Dermis blood vessel endothelial cell (primary cell): ENCODE measurements around the gene SHC2. TPM values are rescaled to one million over a fixed set of nuclear protein-coding genes. Genes with fewer than 3 reads are reported as not detected.
"Not testable (repeated sequence)": the region's sequence is repeated elsewhere in the genome, so short reads cannot be mapped to it uniquely, and the experiment has no call there.

Source experiments
- DNase-seq: peaks from one replicate; pipeline ENCODE4 v3.0.0; 2010
- total RNA-seq: library from RNA; depleted of rRNA; stranded (reverse); fragments of >200 nt; gene quantifications from 2 replicates; pipeline ENCODE4 v1.2.3, GENCODE V29; 2014

The SHC2 gene
- total RNA-seq, 1 donor from 2014 or later, result 8.3 TPM

DNA sequence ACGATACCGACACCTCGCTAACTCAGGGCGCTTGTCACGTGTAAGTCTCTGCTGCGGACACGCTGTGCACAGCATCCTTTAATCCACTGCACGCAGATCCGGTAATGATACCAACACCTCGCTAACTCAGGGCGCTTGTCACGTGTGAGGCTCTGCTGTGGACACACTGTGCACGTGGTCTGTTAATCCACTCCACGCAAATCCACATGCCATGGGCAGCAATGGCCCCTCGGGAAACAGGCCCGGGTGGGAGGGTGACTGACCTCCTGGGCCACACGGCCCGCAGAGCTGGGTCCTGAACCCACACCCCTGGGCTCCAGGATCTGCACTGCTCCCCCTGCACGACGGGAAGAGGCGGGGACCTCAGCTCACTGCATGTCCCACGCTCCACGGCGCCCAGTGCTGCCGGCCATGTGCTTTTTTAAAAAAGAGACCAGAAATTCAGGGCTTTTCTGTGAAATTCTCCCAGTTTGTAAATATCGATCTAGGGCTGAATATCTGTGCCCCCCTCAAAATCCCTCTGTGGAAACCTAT is 16.1 kb downstream of the SHC2 start:
- no peak for DNase-seq

DNA sequence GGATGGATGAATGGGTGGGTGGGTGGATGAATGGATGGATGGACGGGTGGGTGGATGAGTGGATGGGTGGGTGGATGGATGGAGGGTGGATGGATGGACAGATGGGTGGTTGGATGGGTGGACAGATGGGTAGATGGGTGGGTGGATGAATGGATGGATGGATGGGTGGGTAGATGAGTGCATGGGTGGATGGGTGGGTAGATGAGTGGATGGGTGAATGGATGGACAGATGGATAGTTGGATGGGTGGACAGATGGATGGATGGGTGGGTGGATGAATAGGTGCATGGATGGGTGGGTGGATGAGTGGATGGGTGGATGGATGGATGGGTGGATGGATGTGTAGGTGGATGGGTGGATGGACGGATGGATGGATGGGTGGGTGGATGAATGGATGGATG is 17.8 kb downstream of the SHC2 start:
- no peak for DNase-seq

DNA sequence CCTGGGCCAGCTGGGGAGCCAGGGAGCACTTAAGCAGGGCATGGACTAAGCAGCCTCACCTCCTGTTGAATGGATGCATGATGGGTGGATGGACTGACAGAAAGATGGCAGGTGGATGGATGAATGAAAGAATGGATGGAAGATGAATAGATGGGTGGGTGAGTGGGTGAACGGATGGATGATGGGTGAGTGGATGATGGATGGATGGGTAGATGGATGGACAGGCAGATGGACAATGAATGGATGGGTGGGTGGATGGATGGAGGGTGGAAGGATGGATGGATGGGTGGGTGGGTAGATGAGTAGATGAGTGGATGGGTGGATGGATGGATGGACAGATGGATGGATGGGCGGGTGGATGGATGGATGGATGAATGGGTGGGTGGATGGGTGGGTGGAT is 18.7 kb downstream of the SHC2 start:
- no peak for DNase-seq

DNA sequence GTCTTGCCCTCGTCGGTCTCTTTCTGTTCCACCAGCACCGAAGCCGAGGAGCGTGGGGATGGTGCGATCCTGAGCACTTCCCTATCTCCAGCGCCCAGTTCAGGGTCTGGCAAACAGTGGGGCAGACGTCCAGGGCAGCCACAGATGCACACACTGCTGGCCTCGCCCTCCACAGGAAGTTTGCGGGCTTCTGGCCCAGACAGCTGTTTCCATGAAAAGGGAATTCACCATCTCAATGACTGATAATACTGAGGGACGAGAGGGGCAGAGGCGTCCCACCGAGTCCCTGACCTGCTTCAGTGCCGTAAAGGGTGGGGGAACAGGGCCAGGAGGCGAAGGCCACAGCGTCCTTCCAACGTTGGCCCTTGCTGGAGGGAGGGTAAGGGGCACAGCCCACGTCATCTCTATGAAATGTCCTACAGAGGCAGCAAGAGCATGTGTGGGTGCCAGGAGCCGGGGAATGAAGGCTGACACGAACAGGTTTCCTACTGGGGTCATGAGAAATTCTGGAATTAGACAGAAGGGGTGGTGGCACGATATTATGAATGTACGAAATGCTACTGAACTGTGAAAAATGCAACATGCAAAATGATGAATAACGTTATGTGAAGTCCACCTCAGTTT is 19.5 kb downstream of the SHC2 start:
- peak; percentile 30 for DNase-seq

DNA sequence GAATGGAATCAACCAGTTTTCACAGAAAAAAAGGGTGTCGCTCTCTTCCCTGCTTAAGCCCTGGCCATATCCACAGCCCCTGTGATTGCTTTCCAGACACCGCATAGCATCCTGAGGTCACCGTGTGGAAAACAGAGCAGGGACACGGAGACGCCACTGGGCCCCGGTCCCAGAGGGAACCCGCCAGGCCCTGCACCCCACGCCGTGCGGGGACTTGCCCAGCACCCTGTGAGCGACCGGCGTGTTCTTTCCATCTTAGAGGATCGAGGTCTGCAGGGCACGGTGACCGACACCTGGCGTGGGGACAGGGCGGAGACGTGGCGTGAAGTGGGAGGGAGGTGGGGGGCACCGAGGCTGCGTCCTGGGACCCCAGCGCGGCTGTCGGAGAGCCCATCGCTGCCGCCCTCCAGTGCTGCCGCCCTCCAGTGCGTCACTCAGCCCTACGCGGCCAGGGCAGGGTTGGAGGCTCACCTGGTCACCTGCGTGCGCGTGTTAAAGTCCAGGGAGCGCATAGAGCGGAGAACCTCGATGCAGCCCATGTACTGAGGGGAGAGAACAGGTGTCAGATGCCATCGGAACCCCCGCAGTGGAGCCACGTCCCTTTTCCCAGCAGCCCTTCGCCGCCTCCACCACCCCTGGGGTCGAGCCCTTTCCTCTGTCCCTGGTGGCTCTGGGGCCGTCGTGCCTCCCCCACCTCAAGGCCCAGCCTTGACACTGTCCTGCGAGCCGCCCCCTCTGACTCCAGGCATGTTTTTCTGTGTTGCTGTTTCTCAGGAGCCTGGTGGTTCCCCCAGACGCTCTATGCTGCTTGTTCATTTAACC is 20.2 kb downstream of the SHC2 start:
- DNase-seq, result no peak

DNA sequence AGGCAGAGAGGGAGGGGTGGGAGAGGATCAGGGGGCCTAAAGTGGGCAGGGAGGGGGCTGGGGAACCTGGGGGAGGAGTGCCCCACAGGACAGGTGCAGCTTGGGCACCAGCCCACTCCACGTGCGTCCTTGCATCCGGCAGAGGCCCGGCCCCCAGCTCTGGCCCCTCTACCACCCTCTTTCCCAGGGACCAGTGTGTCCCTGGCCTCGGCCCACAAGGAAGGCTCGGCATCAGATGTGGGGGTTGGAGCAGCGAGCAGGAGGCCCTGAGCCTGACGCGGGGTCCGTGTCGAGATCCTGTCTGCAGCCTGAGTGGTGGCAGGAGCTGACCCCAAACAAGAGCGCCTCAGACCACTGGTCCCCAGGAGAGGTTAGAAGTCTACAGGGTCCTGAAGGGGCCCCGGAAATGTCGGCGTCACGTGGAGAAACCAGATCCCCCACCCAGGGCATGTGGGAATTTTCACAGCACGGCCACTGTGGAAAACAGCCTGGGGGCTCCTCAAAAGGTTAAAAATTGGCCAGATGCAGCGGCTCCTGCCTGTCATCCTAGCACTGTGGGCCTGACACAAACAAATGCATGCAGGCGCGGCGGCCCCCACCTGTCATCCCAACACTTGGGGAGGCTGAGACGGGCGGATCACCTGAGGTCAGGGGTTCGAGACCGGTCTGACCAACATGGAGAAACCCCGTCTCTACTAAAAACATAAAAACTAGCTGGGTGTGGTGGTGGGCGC is 21.5 kb downstream of the SHC2 start:
- no peak for DNase-seq

DNA sequence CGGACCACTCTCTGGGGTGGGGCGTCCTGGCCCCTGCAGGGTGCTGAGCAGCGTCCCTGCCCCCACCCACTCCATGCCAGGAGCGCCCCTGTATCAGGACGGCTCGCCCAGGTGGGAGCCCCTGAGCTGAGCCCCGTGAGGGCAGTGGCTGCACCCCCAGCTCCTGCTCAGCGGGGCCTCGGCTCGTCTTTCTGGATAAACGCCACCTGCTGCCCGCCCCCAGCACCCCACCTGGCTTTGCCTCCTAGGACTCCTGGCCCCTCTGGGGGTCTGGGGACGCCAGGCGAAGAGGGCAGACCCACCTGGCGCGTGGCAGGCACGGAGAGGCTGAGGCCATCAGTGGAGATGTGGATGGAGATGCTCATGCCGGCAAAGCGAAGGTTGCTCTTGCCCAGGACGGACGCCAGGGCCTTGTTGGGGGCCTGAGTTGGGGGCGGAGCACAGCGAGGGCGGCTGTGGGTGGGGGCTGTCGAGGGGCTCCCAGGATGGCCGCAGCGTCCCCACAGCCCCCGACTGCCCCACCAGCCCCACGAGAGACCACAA is 22.3 kb downstream of the SHC2 start:
- DNase-seq, result no peak

DNA sequence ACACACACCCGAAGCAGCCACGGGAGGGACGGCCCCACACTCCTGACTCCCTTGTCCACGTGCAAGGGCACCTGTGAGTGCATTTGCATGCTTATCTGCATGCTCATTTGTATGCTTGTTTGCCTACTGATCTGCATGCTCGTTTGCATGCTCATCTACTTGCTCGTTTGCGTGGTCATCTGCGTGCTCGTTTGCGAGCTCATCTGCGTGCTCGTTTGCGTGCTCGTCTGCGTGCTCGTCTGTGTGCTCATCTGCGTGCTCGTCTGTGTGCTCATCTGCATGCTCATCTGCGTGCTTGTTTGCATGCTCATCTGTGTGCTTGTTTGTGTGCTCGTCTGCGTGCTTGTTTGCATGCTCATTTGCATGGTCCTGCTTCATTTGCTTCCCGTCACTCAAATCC is 23.8 kb downstream of the SHC2 start:
- no peak for DNase-seq

DNA sequence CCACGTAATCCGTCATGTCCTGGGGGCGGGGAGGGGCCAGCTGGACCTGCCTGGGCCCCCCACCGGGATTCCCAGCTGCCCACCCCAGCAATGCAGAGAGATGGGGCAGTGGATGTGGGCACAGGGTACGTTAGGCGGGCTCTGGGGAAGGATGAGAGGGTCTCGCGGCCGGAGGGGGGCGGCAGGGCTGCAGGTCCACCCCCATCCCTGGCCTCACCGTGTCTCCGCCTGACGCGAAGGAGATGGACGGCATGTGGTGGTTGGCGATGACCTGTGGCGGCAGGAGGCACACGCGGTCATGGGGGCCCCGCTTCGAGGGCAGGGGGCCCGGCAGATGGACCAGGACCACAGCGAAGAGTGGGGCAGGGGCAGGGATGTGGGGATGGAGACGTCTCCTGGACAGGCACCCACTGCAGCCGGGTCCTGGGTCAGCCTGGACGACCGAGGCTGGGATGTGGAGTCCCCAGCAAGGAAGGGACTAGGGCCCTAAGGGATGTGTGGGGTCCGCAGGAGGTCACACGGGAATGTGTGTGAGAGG is 24.4 kb downstream of the SHC2 start:
- DNase-seq, result no peak

DNA sequence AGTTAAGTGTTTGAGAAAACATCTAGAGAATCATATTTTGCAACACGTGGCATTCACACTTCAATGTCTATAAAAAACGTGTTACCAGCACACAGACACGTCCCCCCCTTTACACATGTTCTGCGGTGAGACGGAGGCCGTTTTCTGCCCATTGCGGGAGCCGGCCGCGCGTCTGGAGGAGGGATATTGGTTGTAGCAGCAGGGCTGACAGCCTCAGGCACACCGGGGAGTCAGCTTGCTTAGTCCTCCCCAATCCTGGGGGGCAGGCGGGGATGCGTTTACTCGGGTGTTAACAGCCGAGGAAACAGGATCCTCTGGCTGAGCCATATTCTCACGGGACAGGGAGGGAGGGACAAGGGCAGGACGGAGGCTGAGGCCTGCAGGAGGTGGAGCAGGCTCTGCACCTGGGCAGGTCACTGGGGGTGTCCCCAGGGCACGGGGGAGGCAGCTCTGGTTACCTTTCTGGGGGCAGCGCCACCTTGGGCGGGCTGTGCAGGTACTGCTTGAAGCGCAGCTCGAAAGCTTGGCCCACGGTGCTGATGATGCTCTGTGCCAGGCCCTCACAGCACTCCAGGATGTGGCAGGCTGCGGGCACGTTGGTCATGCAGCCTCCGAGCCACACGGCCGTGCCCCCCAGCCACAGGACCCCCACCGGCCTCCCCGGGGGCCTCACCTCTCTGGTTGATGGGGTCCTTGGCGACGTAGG is 25.0 kb downstream of the SHC2 start:
- no peak for DNase-seq

DNA sequence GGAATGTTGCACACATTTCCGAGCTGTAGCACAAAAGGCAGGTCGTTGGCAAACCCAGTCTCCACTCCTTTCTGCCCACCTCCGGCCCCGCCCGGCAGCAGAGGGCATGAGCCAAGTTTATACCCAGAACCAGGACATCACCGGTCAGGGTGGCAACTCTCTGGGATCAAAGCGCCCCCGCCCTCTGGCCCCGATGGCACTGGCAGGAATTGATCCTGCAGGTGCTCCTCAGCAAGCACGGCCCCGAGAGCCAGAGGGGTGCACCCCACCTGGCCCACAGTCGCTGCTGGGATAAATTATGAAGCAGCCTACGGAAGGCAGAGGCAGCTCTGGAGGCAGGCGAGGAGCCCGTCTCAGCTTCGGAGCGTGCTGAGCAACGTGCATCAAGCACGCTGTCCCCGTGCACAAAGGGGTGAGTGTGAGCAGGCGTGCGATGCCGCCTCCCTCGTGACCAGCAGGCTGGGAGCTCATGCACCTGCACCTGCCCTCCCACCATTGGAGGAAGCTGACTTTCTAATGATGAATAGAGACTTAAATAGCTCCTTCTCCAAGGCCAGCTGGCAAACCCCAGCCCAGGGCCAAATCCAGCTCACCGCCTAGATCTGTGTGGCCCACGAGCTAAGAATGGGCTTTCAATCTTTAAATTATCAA is 25.7 kb downstream of the SHC2 start:
- DNase-seq, result no peak

DNA sequence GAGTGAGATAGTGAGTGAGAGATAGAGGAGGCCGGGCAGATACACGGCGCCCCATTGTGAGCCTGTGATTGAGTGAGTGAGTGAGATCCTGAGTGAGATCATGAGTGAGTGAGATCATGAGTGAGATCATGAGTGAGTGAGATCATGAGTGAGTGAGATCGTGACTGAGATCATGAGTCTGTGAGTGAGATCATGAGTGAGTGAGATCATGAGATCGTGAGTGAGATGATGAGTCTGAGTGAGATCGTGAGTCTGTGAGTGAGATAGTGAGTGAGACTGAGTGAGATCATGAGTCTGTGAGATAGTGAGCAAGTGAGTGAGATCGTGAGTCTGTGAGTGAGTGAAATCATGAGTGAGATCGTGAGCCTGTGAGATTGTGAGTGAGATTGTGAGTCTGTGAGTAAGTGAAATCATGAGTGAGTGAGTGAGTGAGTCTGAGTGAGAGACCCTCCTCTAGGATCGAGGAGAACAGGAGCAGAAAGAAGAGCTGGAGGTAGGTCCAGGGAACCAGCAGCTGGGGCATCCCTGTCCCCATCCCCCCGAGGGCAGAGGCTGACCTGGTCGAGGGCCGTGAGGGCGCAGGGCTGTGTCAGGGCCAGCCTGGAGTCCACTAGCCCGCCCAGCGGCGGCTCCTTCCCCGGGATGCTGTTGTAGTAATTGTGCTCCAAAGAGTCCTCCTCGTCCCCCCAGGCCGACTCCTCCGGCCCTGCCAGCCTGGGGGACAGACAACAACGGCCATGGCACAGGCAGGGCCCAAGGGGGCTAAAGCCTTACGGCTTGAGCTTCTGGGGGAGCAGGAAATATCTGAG is 26.5 kb downstream of the SHC2 start:
- DNase-seq, result no peak

DNA sequence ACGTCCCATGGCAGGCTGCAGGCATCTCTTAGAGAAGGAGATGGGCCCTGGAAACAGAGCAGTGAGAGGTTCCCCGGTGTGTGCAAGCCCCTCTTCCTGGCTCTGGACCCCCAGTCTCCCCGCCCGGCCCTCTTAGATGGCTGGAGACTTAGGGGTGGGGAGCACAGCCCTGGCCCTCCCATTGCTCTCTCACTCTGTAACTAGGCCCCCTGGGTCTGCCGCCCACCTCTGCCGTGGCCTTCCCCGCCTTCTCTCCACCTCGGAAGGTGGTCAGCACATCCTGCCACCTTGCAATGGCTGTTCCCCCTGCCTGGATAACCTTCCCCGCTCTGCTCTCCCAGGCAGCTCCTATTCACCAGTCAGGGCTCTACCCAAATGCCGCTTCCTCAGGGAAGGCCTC is 30.1 kb downstream of the SHC2 start:
- no peak for DNase-seq

DNA sequence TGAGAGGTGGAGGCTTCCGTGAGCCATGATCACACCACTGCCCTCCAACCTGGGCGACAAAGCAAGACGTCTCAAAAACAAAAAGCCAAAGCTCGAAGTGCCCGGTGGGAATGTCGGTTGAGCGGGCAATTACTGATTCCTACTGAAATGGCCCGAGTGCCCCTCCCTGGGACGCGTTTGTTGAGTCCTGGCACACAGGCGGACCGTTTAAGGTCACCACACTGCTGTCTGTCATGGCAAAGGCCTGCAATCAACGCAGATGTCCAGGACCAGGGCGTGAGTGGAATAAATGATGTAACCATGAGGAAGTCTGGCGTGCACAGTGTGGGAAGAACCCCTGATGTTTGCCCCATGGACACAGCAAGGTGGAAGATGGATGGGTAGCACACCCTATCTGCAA is 32.7 kb downstream of the SHC2 start:
- DNase-seq, result no peak

DNA sequence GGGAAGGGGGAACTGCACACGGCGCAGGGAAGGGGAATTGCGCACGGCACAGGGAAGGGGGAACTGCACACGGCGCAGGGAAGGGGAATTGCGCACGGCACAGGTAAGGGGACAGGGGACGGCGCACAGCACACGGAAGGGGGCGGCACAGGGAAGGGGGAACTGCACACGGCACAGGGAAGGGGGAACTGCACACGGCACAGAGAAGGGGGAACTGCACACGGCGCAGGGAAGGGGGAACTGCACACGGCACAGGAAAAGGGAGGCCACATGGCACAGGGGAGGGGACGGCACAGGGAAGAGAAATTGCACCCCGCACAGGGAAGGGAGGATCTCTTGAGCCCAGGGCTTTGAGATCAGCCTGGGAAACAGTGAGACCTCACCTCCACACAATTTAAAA is 33.2 kb downstream of the SHC2 start:
- DNase-seq, result not testable (repeated sequence)

DNA sequence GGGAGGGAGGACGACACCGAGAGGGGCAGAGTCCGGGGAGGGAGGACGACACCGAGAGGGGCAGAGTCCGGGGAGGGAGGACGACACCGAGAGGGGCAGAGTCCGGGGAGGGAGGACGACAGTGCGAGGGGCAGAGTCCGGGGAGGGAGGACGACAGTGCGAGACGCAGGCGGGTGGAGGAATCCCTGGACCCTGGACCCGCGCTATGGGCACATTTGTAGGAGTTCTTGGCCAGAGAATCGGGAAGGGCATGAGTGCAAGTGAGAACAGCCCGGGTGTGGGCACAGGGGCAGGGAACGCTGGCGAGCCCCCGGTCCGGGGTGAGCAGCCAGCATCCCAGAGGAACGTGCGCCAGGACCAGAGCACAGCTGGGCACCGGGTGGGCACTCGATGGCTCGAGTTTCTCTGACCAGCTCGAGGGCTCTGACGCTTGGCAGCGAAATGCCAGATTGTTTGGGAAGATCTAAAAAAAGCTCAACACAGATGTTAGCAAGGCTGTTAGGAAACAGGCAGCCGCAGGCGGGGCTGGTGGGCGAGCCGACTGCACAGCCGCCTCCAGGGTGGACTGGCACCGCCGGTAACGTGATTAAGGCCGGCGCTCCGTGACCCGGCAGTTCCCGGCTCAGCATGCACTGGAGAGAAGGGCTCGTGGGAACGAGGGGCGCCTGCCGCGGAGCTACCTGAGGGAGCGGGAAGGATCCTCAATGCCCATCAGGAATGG is 33.9 kb downstream of the SHC2 start:
- DNase-seq, result no peak

DNA sequence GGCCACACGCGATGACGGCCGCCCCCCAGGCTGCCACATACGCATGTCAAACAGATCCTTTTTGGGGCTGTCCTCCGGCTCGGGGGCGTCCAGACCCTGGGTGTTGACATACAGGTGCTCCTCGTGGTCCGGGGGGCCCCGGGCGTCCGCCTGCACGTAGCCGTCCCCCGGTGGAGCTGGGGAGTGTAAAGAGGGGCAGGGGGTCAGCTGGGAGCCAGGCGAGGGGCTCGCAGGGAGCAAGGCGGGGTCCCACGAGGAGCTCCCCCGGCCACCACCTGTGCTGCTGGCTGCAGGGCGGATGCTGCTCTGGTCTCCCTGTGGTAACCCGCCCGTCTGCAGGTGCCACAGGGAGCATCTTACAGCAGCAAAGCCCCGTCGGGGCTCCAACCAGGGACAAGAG is 35.8 kb downstream of the SHC2 start:
- no peak for DNase-seq

DNA sequence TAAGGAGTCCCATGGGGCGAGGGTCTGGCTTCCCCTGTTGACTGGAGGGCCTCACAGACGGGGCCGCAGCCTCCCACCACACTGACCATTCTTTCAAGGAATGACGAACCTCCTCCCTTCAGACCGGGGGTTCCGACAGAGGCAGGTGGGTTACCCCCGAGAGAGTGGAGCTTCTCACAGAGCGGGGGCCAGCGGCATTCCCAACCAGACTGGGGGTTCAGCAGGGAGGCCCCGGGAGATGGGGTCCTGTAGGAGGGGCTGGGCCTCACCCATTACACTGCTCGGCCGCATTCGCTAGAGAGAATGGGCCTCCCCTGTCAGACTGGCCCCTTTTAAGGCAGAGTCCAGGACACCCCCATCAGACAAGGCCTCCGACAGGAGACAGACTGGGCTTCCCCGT is 36.3 kb downstream of the SHC2 start:
- DNase-seq, result no peak

DNA sequence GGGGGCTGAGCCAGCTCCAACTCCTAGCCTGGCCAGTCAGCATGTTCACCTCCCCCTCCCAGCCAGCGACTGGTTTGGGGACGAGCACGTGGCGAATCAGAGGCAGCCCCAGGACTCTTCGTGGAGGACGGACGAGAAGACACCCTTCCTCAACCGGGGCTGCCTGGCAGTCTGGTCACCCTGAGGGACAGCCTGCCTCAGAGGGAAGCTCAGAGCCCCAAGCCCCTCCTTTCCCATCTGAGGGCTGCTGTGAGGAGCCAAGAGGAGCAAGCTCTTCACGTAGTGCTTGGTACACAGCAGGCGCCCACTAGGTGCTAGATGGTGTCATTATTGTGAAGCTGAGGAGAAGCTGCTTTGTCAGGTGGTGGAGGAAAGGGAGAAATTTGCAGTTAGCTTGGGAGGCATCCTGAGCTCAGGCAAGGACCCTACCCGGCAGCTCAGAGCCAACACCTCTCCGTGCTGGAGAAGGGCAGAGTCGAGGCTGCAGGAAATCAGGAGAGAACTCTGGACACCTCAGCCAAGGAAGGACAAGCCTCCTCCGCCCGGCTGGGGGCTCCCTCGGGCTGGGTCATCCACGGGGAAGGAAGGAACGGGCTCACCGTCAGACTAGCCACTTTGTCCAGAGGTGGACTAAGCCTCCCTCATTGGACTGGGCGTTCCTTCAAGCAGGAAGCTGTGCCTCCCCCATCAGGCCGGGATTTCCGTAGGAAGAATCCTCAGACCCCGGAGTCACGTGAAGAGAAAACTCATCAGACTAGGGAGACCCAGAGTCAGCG is 37.0 kb downstream of the SHC2 start:
- no peak for DNase-seq

DNA sequence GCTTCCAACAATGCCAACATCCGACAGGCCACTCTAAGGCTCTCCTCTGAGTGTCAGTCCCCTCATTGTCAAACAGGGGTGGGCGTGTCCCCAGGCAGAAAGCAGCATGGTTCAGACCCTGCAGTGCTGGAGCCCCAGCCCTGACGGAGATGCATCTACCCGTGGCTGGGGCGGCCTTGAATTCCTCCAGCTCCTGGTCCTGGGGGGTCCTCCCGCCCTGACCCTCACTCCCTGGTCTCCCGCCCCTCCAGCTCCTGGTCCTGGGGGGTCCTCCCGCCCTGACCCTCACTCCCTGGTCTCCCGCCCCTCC is 38.0 kb downstream of the SHC2 start:
- DNase-seq, result not testable (repeated sequence)
